ENCODE data around the gene RNF17.

Gene RNF17

DNA sequence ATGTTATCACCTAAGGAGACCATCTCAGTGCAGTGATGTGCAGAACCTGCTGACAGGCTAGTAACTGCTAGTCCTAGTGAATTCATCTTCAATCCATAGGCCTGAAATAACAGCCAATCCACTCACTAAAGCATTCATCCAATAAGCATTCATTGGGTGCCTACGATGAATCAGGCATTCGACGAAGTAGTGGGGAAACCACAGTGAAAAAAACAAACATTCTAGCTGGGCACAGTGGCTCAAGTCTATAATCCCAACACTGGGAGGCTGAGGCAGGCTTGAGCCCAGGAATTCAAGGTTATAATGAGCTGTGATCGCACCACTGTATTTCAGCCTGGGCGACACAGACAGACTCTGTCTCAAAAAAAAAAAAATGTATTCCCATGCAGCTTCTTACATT lies 135.6 kb downstream of the RNF17 start:
- DNase-seq: no peak

GRCh38 chr13:24900507-24900906 lies 136.5 kb downstream of the RNF17 start:
- DNase-seq: no peak

DNA sequence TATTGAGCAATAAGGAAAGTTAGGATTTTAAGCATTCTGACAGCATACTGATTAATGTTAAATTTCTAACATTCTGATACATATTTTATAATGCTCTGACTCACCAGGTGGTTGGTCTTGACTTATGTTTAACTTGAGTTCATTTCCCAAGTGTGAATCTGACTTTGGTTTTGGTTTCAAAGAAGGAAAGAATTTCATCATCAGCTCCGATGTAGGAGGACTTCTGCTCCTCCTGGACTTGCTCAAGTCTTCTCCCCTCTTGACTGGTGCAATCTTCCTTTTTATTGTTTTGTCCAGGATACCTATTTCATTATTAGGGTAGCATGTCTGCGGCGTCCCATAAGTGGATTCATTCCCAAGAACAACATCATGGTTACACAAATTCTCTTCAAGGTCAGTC lies 141.3 kb downstream of the RNF17 start:
- no peak for DNase-seq

DNA sequence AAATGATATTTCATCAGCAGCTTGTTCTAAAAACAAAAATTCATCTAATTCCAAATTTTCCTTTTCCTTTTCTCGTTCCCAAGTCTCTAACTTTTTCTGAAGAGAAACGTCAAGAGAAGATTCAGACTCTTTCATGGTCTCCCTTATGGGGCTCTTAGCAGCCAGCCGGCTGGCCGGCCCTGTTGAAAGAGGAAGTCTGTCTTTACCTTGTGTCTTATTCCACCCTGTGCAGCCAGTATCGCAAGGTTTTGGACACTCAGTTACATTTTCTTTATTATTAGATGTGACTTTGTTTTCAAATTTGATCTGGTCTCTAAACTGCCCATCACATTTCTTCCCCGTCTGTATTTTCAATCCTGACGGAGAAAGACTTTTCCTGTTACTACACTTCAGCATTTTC lies 142.3 kb downstream of the RNF17 start:
- no peak for DNase-seq

GRCh38 chr13:24910502-24911132 lies 146.6 kb downstream of the RNF17 start:
- no peak for DNase-seq

GRCh38 chr13:24911133-24911908 lies 147.4 kb downstream of the RNF17 start:
- DNase-seq: no peak

- DNase-seq: no peak
These were observed 152.5 kb downstream of the RNF17 start for GRCh38 chr13:24916464-24916863.

DNA sequence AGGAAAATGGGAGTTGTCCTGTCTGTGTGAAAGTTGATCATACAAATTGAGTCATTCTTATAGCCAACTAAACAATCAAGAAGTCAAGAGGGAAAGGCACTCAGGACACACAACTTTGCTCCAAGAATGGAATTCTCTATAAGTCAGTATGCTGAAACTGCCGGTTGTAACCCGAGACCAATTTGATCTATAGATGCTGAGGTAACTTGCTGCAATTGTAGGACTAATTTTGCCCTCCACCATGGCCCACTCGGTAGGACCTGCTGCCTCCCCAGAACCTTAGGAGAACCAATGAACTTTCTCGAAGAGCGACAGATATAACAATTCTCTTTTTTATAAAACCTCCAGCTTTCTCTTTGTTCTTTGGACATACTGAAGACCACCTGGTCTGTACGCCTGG lies 157.0 kb downstream of the RNF17 start:
- no peak for DNase-seq

GRCh38 chr13:24921881-24922280 lies 157.9 kb downstream of the RNF17 start:
- DNase-seq: no peak

GRCh38 chr13:24922387-24922744 lies 158.4 kb downstream of the RNF17 start:
- peak; percentile 31 for DNase-seq

- peak; percentile 95 for DNase-seq
These were observed 159.0 kb downstream of the RNF17 start for GRCh38 chr13:24922745-24923591.

DNA sequence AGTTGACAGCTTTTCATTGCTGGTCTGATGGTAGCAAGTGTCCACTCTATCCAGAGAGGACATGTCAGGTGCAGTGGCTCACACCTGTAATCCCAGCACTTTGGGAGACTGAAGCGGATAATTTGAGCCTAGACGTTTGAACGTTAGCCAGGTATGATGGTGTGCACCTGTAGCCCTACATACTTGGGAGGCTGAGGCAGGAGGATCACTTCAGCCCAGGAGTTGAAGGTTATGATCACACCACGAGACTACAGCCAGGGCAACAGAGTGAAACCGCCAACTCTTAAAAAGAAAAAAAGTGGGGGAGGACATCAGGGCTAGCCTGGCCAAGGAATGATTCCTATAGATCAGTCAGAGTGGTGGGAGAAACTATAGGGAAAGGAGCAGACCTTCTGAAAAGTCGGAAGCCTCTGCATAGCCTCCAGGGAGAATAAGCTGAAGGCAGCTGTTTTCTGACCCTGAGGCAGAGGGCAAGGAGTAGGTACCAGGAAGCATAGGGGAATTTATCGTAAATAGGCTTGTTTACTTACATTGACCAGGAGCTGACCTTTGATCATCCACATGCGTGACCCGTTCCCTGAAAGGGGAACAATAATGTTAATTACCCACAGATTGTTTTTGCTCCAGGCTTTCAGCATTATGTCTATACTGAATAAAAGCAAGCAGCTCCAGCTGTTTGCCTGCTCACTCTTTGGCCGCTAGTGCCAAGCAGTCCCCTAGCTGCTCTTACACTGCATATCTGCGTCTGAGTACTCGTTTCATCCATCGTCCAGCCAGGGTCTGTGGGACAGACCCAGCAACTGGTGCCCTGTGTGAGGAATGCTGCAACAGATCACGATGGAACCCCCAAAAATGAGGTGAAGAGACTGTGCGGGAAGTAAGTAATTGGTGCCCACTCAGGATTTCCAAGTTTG lies 161.6 kb downstream of the RNF17 start:
- no peak for DNase-seq

- DNase-seq: peak; percentile 63
These were observed 163.9 kb downstream of the RNF17 start for GRCh38 chr13:24927810-24928404.

- DNase-seq: no peak
These were observed 165.2 kb downstream of the RNF17 start for GRCh38 chr13:24929196-24929595.

Data from RPMI8226 (cell line).